GM12891 (cell line): ENCODE results near the gene MSH3.

ENCODE experiments used
- PAX5 ChIP-seq: IDR thresholded peaks from 2 replicates; pipeline ENCODE4 v1.6.1; 2011; ENCODE audit warnings: low read length, moderate library complexity, mild to moderate bottlenecking; ENCODE audit not compliant: insufficient read depth, severe bottlenecking
- TAF1 ChIP-seq: IDR thresholded peaks from 2 replicates; pipeline ENCODE4 v1.6.1; 2011; ENCODE audit warnings: low read depth, low read length, control low read depth

- TF ChIP-seq PAX5: no peak
- no peak for TF ChIP-seq TAF1
These were observed 266.6 kb downstream of the MSH3 start for GRCh38 chr5:80921026-80921425.
